Esophagus squamous epithelium (tissue), 4 donors: ENCODE results near the gene RIPOR1.
A peak's percentile ranks its signal among the peaks of the same experiment; 100 is the strongest.

Experiments
- CTCF ChIP-seq, 6 experiments: fragments of 450-650 bp in 4 of 6; fragments of 200-600 bp in 2 of 6; sonication (generic) in 2 of 6; IDR thresholded peaks; one replicate each; pipeline ENCODE4 v1.5.1; 2016 to 2019; ENCODE audit warnings: antibody characterized with exemption in 6 of 6, mild to moderate bottlenecking in 4 of 6, moderate library complexity in 4 of 6
- POLR2A ChIP-seq, 4 donors: fragments of 450-650 bp; IDR thresholded peaks; one replicate each; pipeline ENCODE4 v1.6.1; 2017; ENCODE audit warnings: antibody characterized with exemption in 4 of 4, mild to moderate bottlenecking in 4 of 4, moderate library complexity in 3 of 4

- TF ChIP-seq CTCF (IDR thresholded peaks at IDR 0.05) = peak; percentile 30 to 90 (median 77)
- TF ChIP-seq POLR2A (IDR thresholded peaks at IDR 0.05) = no peak
These were observed 33.9 kb downstream of the RIPOR1 start, which contains the start of gene CTCF for GRCh38 chr16:67562526-67562917.
